ENCODE data around the gene FEZ2.

Gene FEZ2

GRCh38 chr2:36560726-36561125 lies 37.2 kb downstream of the FEZ2 start:
- no peak for DNase-seq

GRCh38 chr2:36559221-36559942 lies 38.6 kb downstream of the FEZ2 start:
- no peak for DNase-seq

GRCh38 chr2:36556842-36557241 lies 41.1 kb downstream of the FEZ2 start:
- DNase-seq = no peak

- DNase-seq = no peak
Measured at GRCh38 chr2:36555789-36556188, 42.2 kb downstream of the FEZ2 start.

GRCh38 chr2:36554531-36554930 lies 43.4 kb downstream of the FEZ2 start:
- no peak for DNase-seq

GRCh38 chr2:36553683-36554082 lies 44.3 kb downstream of the FEZ2 start:
- no peak for DNase-seq

GRCh38 chr2:36550006-36550405 lies 48.0 kb downstream of the FEZ2 start:
- no peak for DNase-seq

- no peak for DNase-seq
Measured at GRCh38 chr2:36549165-36549574, 48.8 kb downstream of the FEZ2 start.

GRCh38 chr2:36547906-36548305 lies 50.1 kb downstream of the FEZ2 start:
- no peak for DNase-seq

- no peak for DNase-seq
Measured at GRCh38 chr2:36545871-36546416, 52.0 kb downstream of the FEZ2 start.

- DNase-seq = no peak
Measured at GRCh38 chr2:36544638-36545338, 53.2 kb downstream of the FEZ2 start.

- DNase-seq = no peak
Measured at GRCh38 chr2:36541891-36542595, 55.9 kb downstream of the FEZ2 start.

- no peak for DNase-seq
Measured at GRCh38 chr2:36540986-36541754, 56.8 kb downstream of the FEZ2 start.

GRCh38 chr2:36539631-36540030 lies 58.3 kb downstream of the FEZ2 start:
- no peak for DNase-seq

- DNase-seq = no peak
Measured at GRCh38 chr2:36538335-36538734, 59.6 kb downstream of the FEZ2 start.

GRCh38 chr2:36536776-36537175 lies 61.2 kb downstream of the FEZ2 start:
- no peak for DNase-seq

GRCh38 chr2:36535099-36535498 lies 62.9 kb downstream of the FEZ2 start:
- DNase-seq = no peak

GRCh38 chr2:36534275-36534799 lies 63.6 kb downstream of the FEZ2 start:
- DNase-seq = no peak

- DNase-seq = no peak
Measured at GRCh38 chr2:36530983-36531354, 67.0 kb downstream of the FEZ2 start.

- no peak for DNase-seq
Measured at GRCh38 chr2:36530178-36530982, 67.6 kb downstream of the FEZ2 start.

GRCh38 chr2:36528766-36529392 lies 69.1 kb downstream of the FEZ2 start:
- DNase-seq = no peak

Data from stimulated activated CD4-positive, alpha-beta T cell treated with anti-CD3 and anti-CD28 coated beads, Interleukin-4, amount 100 ng/mL, for 4 hours (primary cell).